SK-MEL-5 (cell line): ENCODE results near the gene TMEM205. TPM values are rescaled to one million over a fixed set of nuclear protein-coding genes. Genes with fewer than 3 reads are reported as not detected.
"Not testable (repeated sequence)": the region's sequence is repeated elsewhere in the genome, so short reads cannot be mapped to it uniquely, and the experiment has no call there.

Experiments used
- DNase-seq: peaks from one replicate; pipeline ENCODE4 v3.0.0-alpha.2; 2016; ENCODE audit warnings: low read depth, low spot score
- in situ Hi-C: cut with HindIII; loops from 2 replicates; pipeline ENCODE4 v1.10.0; 2016; ENCODE audit warnings: low sequenced_read_pairs, high pct_unique_total_duplicates, low pct_unique_long_range_greater_than_20kb
- polyA plus RNA-seq, 2 experiments: library from polyadenylated mRNA; depleted of rRNA; stranded (reverse); fragments of >200 nt; gene quantifications; 2 replicates each; pipeline ENCODE4 v1.2.3, GENCODE V29; 2015
- total RNA-seq: library from RNA; depleted of rRNA; stranded (reverse); fragments of >200 nt; shearing (Covaris generic); gene quantifications from 2 replicates; pipeline ENCODE4 v1.2.3, GENCODE V29; 2014; rRNA removed

TMEM205 gene
- 79.4 and 87.3 TPM in 2 replicates for total RNA-seq
- 111 and 204 TPM in 2 replicates for polyA plus RNA-seq (2015; cell fraction: cytosol; rRNA removed)
- 96.8 and 101 TPM in 2 replicates for polyA plus RNA-seq (2015; cell fraction: nucleus; rRNA removed)

DNA sequence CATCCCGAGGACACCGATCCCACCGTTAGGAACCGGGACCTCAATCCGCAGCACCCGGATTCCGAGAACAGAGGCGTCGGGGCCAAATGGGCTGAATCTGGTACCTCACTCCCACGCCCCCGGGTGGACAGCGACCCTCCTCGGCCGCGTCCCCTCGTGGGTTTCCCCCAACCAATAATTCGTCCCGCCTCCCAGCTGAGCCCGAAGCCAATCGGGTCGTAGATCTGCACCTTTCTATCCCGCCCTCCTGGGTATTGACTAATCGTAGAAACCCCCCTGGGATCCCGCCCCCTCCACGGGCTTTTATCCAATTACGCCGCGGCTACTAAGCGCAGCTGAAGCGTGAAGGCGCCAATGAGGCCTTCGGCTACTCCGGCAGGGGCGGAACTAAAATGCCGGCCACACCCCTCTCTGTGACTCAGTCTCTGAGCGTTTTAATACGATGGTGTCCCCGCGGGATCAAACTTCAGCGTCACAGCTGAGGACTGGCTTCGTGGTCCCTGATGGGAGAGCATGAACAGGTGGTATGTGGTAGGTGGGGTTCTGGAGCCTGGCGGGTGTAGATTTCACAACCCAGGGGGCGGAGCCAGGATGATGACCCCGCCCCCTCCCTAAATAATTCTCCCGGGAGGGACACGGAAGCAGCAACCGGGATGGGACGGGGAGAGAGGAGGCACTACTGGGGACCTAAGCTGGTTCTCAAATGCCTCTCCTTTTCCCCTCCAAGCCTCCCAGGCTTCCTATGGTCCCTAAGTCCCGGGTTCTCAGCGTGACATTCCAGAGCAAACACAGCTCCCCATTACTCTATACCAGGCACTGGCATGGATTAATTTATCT is at the start of gene TMEM205, which contains the start of gene CCDC159:
TMEM205 (minus strand) TSS at position 165 of the 837 bp plus-strand sequence. CDS start 649 bp downstream, outside the sequence.
CCDC159 (plus strand) TSS at position 416 of the 837 bp plus-strand sequence; CDS start at position 504, 88 bp downstream.
- DNase-seq = peak; percentile 97
- in situ Hi-C loops = no loop called here

DNA sequence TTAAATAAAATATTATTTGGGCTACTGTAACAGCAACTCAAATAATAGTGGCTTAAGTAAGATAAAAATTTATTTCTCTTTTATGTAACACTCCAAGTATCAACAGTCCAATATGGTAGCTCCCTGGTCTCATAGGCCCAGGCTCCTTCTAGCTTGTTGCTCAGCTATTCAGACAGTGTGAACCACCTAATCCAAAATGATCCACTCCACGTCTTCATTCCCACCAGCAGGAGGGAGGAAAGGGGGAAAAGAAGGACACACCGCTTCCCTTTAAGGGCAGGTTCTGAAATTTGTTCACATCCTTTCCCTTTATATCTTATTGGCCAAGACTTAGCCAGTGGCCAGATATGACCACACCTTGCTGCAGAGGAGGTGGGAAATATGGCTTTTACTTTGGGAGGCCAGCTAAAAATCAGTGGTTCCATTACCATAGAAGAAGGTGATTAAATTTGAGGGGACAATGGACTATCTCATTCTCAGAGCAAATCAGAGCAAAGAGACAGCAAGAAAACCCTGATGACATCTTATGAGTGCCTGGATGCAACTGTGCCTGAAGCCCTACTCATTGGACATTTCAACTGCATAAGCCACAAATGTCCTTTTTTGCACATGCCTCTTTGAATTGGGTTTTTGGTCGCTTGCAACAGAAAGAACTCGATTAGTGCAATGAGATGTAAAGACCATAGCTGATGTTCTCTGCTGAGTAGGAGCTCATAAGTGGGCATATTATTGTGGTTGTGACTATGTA is 45.0 kb upstream of the TMEM205 start:
- in situ Hi-C loops = no loop called here
- DNase-seq = peak; percentile 19

DNA sequence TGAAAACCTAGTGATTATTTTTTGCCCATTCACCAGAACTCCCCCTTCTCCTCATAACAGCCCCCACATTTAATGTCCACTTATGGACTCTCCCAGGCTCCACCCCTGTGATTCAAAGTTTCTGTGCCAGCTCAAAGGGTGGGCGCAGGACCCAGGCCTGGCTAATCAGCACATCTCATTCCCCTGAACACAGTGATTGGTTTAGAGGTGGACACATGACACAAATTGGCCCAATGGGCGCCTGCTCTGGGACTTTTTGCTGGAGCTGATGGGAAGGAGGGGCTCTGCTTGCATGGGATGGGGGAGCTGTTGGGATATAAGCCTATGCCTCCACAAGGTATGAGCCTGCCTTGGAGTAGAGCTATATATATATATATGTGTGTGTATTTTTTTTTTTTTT is 44.3 kb upstream of the TMEM205 start:
- in situ Hi-C loops = no loop called here
- DNase-seq = no peak

DNA sequence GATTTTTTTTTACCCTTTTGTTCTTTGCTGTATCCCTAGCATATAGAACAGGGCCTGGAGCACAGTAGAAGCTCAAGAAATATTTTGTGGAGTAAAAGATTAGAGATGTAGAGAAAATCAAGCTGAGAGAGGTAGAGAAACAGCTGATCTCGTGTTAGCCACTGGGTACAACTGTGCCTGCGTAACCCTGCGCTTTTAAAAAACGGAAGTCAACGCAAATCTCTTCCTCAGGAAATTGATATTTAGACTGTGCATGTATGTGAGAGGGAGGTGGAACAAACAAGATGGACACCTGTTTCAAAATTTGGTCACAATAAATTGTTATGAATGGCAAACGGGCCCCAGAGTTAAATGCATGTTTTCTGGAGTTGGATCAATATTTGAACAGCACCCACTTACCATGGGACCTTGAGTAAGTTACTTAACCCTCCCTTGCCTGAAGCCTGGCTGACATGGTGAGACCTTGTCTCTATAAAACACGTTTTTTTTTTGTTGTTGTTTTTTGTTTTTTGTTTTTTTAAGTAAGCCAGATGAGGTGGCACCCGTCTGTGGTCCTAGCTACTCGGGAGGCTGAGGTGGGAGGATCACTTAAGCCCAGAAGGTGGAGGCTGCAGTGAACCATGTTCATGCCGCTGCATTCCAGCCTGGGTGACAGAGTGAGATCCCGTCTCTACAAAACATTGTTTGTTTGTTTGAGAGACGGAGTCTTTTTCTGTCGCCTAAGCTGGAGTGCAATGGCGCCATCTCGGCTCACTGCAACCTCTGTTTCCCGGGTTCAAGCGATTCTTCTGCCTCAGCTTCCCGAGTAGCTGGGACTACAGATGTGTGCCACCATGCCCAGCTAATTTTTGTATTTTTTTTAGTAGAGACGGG is 41.3 kb upstream of the TMEM205 start:
- in situ Hi-C loops = no loop called here
- no peak for DNase-seq

DNA sequence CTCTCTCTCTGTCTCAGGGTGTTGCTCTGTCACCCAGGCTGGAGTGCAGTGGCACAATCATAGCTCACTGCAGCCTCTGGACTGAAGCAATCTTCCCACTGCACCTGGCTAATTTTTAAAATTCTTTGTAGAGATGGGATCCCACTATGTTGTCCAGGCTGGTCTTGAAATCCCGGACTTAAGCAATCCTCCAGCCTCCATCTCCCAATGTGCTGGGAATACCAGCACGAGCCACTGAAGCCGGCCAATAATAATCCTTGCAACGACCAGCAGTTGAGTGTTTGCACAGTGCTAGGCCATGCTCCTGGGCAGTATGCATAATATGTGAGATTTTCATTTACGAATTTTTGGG is 38.7 kb upstream of the TMEM205 start:
- in situ Hi-C loops = no loop called here
- no peak for DNase-seq

DNA sequence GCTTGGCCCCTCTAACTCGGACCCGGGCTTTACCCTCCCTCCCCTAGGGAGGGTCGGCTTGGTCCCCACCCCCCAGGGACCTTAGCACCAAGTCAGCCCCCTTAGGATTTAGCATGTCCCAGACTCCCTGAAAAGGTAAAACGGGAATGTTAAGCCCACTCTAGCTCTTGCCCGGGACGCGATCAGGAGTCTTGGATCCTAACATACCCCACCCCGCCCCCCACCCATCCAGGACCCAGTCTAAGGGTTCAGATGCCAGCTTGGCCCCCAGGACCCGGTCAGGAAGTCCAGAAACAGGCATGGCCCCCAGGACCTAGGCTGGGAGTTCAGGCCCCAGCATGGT is 37.6 kb upstream of the TMEM205 start:
- no peak for DNase-seq
- in situ Hi-C loops = no loop called here

DNA sequence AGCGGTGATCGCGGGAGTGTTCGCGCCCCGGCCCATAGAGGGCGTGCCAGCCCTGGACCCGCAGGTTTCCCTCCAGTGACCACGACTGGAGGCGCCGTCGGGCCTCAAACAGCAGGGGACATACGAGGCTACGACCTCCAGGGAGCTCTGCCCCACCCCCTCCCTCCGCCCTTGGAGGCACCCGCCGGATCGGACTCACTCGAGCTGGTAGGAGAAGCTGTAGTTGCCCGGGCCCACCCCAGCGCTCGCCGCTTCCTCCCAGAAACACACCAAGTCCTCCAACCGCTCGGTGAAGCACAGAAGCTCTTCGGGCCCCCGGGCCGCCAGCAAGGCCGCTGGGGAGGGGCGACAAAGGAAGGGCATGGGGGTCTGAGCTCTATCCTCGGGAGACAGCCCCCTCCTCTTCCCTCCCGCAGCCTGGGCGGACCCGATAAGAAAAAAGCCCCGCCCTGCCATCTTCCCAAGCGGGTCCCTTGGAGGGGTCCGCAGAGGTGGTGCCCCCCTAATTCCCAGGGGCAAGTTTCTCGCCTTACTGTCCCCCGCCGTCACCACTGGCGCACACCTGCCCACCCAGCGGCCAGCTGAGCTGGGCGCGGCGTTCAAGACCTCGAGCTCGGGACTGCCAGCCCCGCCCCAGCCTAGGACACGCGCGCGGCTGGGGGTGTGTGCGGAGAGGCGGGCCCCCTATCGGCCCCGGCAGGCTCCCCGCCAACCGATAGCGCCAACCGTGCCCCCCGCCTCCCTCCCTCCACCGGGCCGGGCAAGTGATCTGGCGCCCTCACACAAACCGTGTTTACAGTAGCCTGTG is 37.0 kb upstream of the TMEM205 start:
- peak; percentile 68 for DNase-seq
- in situ Hi-C loops = no loop called here

DNA sequence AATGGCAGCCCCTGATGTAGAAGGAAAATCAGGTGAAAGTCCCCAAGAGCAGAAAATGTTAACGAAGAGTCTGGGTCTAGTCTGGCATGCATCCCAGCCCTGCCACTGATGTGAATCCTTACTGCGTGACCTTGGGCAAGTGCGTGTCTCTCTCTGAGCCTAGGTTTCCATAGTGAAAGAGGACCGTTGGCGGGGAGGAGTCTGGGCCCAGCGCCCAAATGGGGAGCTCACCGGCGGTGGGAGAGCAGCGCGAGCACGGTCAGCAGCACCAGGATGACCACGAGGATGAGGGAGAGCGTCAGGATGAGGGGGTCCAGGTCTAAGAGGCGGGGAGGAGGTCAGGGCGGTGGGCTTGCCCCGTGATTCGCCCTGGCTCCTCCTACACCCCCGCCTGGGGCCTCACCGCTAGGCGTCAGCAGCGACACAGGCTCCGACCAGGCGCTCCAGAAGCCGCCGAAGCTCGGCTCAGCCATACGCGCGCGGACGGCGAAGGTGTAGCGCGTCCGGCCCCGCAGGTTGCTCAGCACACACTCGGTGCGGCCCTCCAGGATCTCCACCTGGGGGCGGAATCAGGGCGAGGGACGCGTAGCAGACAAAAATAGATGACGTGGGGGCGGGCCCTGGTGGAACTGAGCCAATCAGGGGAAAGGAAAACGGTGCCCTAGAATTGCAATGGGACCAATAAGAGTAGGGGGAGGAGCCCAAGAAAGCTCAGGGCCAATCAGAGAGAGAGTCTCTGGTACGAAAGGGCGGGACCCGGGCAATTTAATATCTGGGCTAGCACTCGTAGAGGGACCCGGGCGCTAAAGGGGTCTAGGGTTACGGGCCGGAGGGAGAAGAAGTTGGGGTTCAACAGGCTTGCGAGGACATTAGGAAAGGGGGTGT is 34.8 kb upstream of the TMEM205 start:
- DNase-seq = peak; percentile 97
- in situ Hi-C loops = no loop called here

DNA sequence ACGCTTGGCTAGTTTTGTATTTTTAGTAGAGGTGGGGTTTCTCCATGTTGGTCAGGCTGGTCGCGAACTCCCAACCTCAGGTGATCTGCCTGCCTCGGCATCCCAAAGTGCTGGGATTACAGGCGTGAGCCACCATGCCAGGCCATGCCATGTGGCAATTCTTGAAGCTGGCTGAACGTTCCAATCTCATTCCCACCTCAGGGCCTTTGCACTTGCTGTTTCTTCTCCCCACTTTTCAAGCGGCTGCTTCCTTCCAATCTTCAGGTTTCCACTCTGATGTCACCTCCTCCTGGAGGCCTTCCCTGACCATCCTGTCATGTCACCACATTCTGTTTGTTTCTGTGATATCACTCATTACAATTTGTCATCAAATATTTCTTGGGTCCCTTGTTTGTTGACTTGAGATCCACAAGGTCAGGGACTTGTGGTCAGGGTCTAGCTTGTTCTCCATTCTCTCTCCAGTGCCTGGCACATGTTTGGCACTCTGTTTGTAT is 33.8 kb upstream of the TMEM205 start:
- in situ Hi-C loops = no loop called here
- no peak for DNase-seq

DNA sequence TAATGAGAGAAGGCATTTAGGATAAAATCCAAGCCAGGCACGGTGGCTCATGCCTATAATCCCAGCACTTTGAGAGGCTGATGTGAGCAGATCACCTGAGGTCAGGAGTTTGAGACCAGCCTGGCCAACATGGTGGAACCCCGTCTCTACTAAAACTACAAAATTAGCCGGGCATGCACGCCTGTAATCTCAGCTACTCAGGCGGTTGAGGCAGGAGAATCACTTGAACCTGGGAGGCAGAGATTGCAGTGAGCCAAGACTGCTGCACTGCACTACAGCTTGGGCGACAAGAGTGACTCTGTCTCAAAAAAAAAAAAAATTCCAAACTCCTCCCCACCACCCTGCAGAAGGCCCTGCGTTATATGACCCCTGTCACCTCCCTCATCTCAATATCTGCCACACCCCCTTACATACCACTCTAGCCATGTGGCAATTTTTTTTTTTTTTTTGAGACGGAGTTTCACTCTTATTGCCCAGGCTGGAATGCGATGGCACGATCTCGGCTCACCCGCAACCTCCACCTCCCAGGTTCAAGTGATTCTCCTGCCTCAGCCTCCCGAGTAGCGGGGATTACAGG is 33.3 kb upstream of the TMEM205 start:
- DNase-seq, in situ Hi-C loops: not testable (repeated sequence)

DNA sequence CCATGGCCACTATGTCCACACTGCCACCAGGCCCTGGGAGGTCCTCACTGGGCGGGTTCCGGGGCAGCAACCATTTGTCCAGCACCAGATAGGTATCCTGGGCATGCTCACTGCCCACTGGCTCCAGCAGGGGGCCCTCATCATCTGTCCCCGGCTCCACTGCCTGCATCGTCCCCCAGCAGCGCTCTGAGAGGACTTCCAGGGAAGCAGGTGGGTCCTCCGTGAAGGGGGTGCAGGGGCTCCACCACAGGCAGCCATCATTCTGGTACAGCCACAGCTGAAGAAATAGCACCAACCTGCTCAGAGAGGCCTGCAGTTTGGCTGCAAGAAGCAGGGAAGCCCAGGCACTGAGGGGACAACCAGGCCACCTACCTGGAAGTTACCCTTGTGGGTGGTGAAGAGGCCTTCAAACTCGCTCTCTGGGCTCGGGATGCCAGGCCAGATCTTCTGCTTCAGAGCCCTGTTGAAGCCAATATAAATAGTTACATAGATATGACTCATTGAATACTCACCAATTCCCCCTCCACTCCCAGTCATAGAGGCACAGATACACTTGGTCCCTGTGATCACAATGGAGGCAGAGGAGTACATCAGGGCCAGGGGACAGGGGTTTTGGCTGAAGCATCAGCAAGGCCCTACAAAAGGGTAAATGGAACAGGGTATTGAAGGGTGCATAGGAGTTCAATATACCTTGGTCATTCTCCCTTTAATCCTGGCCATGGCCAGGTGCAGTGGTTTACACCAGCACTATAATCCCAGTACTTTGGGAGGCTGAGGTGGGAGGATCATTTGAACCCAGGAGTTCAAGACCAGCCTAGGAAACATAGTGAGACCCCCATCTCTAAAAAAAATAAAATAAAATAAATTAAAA is 32.5 kb upstream of the TMEM205 start:
- in situ Hi-C loops = no loop called here
- DNase-seq = peak; percentile 68

DNA sequence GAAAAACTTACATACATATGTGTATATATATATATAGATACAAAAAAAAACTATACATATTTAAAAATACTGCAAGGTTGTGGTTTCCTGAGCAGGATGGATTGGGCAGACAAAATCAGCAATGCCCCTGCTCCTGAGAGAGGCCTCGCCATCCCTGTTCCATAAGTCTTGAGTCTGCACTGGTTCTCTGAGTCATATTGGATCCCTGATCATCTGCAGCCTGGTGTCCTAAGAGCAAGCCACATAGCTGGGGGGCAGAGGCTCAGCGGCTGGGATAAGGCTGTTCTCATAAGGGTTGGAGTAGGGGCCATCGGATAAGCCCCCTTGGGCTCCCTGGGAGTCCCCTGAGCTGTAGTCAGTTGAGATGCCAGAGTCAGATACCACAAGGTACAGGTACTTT is 31.7 kb upstream of the TMEM205 start:
- DNase-seq = no peak
- in situ Hi-C loops = no loop called here

DNA sequence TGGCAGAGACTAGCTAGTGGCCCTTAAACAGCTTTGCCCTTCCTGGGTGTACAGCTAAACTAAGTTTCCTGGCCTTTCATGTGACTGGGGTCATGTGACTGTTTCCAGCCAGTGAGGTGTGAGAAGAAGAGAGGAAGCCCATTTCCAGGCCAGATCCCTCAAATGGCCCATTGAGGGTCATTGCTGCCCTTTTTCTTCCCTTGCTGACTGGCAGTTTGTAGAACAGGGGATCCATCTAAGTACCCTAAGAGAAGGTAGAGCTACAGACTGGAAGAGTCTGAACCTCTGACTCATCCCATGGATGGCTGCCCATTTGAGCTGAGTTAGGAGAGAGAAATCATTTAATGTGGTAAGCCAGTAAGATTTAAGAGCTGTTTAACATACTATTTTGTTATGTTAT is 31.2 kb upstream of the TMEM205 start:
- DNase-seq = peak; percentile 75
- in situ Hi-C loops = no loop called here

DNA sequence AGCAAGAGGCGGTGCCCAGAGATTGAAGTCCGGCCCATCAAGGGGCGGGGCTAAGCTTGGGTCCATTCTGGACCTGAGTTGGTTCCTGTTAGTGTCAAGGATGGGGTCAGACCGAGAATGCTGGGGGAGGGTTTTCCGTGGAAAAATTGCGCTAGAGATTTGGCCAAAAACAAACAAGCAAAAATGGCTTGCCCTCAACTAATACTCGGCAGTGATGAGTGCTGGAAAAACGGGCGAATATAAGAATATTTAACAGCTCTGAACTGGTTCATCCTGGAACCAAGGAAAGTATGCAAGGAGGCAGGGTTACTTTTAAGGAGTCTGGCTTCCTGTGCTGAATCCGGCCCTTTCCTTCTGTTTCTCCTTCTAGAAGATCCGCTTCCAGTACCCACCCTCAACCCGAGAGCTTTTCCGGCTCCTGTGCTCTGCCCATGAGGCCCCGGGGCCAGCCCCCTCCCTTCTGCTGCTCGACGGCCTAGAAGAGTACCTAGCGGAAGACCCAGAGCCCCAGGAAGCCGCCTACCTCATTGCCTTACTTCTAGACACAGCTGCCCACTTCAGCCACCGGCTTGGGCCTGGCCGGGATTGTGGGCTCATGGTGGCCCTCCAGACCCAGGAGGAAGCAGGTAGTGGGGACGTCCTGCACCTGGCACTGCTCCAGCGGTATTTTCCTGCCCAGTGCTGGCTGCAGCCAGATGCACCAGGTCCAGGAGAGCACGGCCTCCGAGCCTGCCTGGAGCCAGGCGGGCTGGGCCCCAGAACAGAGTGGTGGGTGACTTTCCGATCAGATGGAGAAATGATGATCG is 29.3 kb upstream of the TMEM205 start:
- no peak for DNase-seq
- in situ Hi-C loops = no loop called here
